ENCODE data around the gene THEM4. TPM values are rescaled to one million over a fixed set of nuclear protein-coding genes. Genes with fewer than 3 reads are reported as not detected.
A peak's percentile ranks its signal among the peaks of the same experiment; 100 is the strongest.

The THEM4 gene
- total RNA-seq, 1 experiment from 2014 or later = 10.9 TPM

- H3K27ac Mint-ChIP-seq = no peak overlapping the region
- no peak for DNase-seq (ENCODE audit: low spot score)
- peaks cover 3% of the 10 kb centered on the region for H3K36me3 Mint-ChIP-seq
- 0 out of 2 replicates have a peak overlapping the region, but pooled peaks have one; percentile 88 for H3K4me3 Mint-ChIP-seq
- peaks cover 36% of the 10 kb centered on the region for H3K27me3 Mint-ChIP-seq (ENCODE audit: low read depth)
- CTCF ChIA-PET = interaction anchor here (1.2 to 2.1 kb wide), 2 partner anchors 11 to 160 kb away, joined by 4 to 17 read pairs; no protein-coding TSS in a partner anchor
- peaks cover 32% of the 10 kb centered on the region for H3K4me1 Mint-ChIP-seq
- POLR2A ChIA-PET = interaction anchor here (2.1 kb wide), 1 partner anchor 40 kb away, joined by 6 read pairs; no protein-coding TSS in a partner anchor
- no peaks in the 10 kb centered on the region for H3K9me3 Mint-ChIP-seq
- no peak for ATAC-seq
- TF ChIP-seq SMAD3 (CRISPR knock-in tag; IDR thresholded peaks at IDR 0.05; ENCODE audit: borderline replicate concordance) = no peak
- no peak for TF ChIP-seq IRF2 (CRISPR knock-in tag; IDR thresholded peaks at IDR 0.05; ENCODE audit: borderline replicate concordance, low read depth)
- TF ChIP-seq ESRRA (CRISPR knock-in tag; IDR thresholded peaks at IDR 0.05; ENCODE audit: borderline replicate concordance) = no peak
- no peak for TF ChIP-seq CDX4 (CRISPR knock-in tag; IDR thresholded peaks at IDR 0.05; ENCODE audit: borderline replicate concordance)
- TF ChIP-seq OVOL2 (CRISPR knock-in tag; IDR thresholded peaks at IDR 0.05; ENCODE audit: borderline replicate concordance) = no peak
- no peak for TF ChIP-seq NFATC4 (CRISPR knock-in tag; IDR thresholded peaks at IDR 0.05)
- no peak for TF ChIP-seq GRHL2 (CRISPR knock-in tag; IDR thresholded peaks at IDR 0.05; ENCODE audit: insufficient replicate concordance, severe bottlenecking)
- no peak for TF ChIP-seq RELA (CRISPR knock-in tag; IDR thresholded peaks at IDR 0.05; ENCODE audit: borderline replicate concordance)
- no peak for TF ChIP-seq PREB (CRISPR knock-in tag; IDR thresholded peaks at IDR 0.05; ENCODE audit: borderline replicate concordance)
- no peak for TF ChIP-seq ATF6 (CRISPR knock-in tag; IDR thresholded peaks at IDR 0.05)
- TF ChIP-seq AR (CRISPR knock-in tag; IDR thresholded peaks at IDR 0.05) = no peak
- TF ChIP-seq ZNF263 (CRISPR knock-in tag; IDR thresholded peaks at IDR 0.05; ENCODE audit: low read depth) = no peak
- no peak for TF ChIP-seq SP1 (CRISPR knock-in tag; conservative IDR thresholded peaks at IDR 0.05)
- TF ChIP-seq NFE2L1 (CRISPR knock-in tag; IDR thresholded peaks at IDR 0.05) = no peak
- no peak for TF ChIP-seq ZNF232 (CRISPR knock-in tag; IDR thresholded peaks at IDR 0.05)
- no peak for TF ChIP-seq USF1 (CRISPR knock-in tag; IDR thresholded peaks at IDR 0.05)
- TF ChIP-seq AFF4 (CRISPR knock-in tag; IDR thresholded peaks at IDR 0.05; ENCODE audit: borderline replicate concordance) = no peak
- TF ChIP-seq FOXP4 (CRISPR knock-in tag; IDR thresholded peaks at IDR 0.05) = no peak
These were observed 68.2 kb downstream of the THEM4 start for GRCh38 chr1:151841141-151841540.

Data from WTC11 (cell line).